ENCODE results near the gene PEAK1. TPM values are rescaled to one million over a fixed set of nuclear protein-coding genes. Genes with fewer than 3 reads are reported as not detected.

Gene PEAK1
- polyA plus RNA-seq, 1 experiment, result 52.1 TPM

DNA sequence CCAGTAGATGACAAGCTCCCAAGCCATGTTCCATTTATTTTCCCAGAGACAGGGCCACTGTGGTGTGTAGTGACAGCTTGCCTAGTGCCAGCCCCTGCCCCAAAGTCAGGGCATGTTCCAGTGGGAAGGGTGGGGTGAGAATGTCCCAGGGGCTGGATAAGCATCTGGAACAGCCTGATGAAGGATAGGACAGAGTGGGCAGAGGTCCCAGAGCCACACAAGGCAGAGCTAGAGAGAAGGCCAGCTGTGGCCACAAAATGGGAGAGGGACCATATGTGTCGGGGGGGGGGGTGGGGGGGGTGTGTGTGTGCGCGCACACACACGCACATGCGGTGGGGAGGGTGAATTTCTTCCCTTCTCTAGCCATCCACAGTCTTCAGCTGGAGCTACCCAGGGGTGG lies 322.0 kb downstream of the PEAK1 start:
- no peaks in the 10 kb centered on the region for H3K27me3 ChIP-seq (ENCODE audit: control insufficient read depth, insufficient read depth, low read length)
- no peak overlapping the region for H3K4me3 ChIP-seq (ENCODE audit: low read depth, low read length)
- no peak overlapping the region for H3K27ac ChIP-seq (ENCODE audit: low read depth, low read length)
- CTCF ChIA-PET, result interaction anchor here (1.0 to 1.2 kb wide), 2 partner anchors 63 to 446 kb away, joined by 3 to 5 read pairs; no protein-coding TSS in a partner anchor
- POLR2A ChIA-PET, result no interaction called here
- no peaks in the 10 kb centered on the region for H3K9me3 ChIP-seq (ENCODE audit: control insufficient read depth, insufficient read depth, low read length)
- DNase-seq (ENCODE audit: low read depth, low spot score), result no peak
- TF ChIP-seq, protein P1, sequence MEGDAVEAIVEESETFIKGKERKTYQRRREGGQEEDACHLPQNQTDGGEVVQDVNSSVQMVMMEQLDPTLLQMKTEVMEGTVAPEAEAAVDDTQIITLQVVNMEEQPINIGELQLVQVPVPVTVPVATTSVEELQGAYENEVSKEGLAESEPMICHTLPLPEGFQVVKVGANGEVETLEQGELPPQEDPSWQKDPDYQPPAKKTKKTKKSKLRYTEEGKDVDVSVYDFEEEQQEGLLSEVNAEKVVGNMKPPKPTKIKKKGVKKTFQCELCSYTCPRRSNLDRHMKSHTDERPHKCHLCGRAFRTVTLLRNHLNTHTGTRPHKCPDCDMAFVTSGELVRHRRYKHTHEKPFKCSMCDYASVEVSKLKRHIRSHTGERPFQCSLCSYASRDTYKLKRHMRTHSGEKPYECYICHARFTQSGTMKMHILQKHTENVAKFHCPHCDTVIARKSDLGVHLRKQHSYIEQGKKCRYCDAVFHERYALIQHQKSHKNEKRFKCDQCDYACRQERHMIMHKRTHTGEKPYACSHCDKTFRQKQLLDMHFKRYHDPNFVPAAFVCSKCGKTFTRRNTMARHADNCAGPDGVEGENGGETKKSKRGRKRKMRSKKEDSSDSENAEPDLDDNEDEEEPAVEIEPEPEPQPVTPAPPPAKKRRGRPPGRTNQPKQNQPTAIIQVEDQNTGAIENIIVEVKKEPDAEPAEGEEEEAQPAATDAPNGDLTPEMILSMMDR (IDR thresholded peaks at IDR 0.05; ENCODE audit: low read depth, low read length), result no peak

GRCh38 chr15:77097248-77097721 lies 322.6 kb downstream of the PEAK1 start:
- H3K9me3 ChIP-seq (ENCODE audit: control insufficient read depth, insufficient read depth, low read length), result no peaks in the 10 kb centered on the region
- H3K27ac ChIP-seq (ENCODE audit: low read depth, low read length), result no peak overlapping the region
- TF ChIP-seq, protein P1 (IDR thresholded peaks at IDR 0.05; ENCODE audit: low read depth, low read length), result no peak
- ChIA-PET CTCF (interaction anchor here (1.0 to 1.2 kb wide), 2 partner anchors 63 to 446 kb away, joined by 3 to 5 read pairs; no protein-coding TSS in a partner anchor), POLR2A (no interaction called here)
- H3K4me3 ChIP-seq (ENCODE audit: low read depth, low read length), result no peak overlapping the region
- H3K27me3 ChIP-seq (ENCODE audit: control insufficient read depth, insufficient read depth, low read length), result no peaks in the 10 kb centered on the region
- DNase-seq (ENCODE audit: low read depth, low spot score), result no peak

- Histone ChIP-seq H3K27ac (ENCODE audit: low read depth, low read length) (no peak overlapping the region), H3K9me3 (ENCODE audit: control insufficient read depth, insufficient read depth, low read length) (no peaks in the 10 kb centered on the region), H3K4me3 (ENCODE audit: low read depth, low read length) (no peak overlapping the region), H3K27me3 (ENCODE audit: control insufficient read depth, insufficient read depth, low read length) (no peaks in the 10 kb centered on the region)
- DNase-seq (ENCODE audit: low read depth, low spot score), result no peak
- ChIA-PET CTCF (interaction anchor here (1.8 kb wide), 1 partner anchor 10 kb away, joined by 5 read pairs; no protein-coding TSS in a partner anchor), POLR2A (no interaction called here)
- TF ChIP-seq, protein P1 (IDR thresholded peaks at IDR 0.05; ENCODE audit: low read depth, low read length), result no peak
These were observed 323.4 kb downstream of the PEAK1 start for GRCh38 chr15:77096541-77096940.

- Histone ChIP-seq H3K27me3 (ENCODE audit: control insufficient read depth, insufficient read depth, low read length) (no peaks in the 10 kb centered on the region), H3K4me3 (ENCODE audit: low read depth, low read length) (no peak overlapping the region), H3K27ac (ENCODE audit: low read depth, low read length) (no peak overlapping the region), H3K9me3 (ENCODE audit: control insufficient read depth, insufficient read depth, low read length) (no peaks in the 10 kb centered on the region)
- ChIA-PET POLR2A (no interaction called here), CTCF (interaction anchor here (1.8 kb wide), 1 partner anchor 11 kb away, joined by 5 read pairs; no protein-coding TSS in a partner anchor)
- DNase-seq (ENCODE audit: low read depth, low spot score), result no peak
- TF ChIP-seq, protein P1 (IDR thresholded peaks at IDR 0.05; ENCODE audit: low read depth, low read length), result no peak
These were observed 323.8 kb downstream of the PEAK1 start for GRCh38 chr15:77096138-77096537.

DNA sequence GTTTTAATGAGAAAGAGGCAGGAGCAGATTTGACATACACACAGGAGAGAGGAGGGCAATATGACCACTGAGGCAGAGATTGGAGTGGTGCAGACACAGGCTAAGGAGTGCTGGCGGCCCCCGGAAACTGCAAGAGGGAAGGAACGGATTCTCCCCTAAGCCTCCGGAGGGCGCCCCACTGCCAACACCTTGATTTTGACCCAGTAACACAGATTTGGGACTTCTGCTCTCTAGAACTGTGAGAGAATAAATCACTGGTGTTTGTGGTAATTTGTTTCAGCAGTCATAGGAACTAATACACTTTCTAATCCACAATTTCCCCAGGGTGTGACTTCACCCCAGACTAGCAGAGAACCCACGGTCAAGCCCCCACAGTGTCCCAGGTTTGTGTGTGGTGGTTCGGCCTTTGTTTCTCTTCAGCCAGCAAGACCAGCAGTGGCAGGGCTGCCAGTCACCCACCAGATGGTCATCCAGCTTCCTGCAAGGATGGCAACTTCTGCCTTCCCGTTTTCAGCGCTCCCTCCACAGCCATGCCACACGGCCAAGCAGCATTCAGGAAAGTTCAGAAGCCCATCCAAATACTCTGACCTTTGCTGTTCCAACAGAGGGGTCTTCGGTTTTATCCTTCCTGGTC lies 325.4 kb downstream of the PEAK1 start:
- no peak overlapping the region for H3K27ac ChIP-seq (ENCODE audit: low read depth, low read length)

More for the DNA sequence above, 325.4 kb downstream of the PEAK1 start:
- ChIA-PET POLR2A (no interaction called here), CTCF (no interaction called here)
- Histone ChIP-seq H3K9me3 (ENCODE audit: control insufficient read depth, insufficient read depth, low read length) (no peaks in the 10 kb centered on the region), H3K4me3 (ENCODE audit: low read depth, low read length) (no peak overlapping the region), H3K27me3 (ENCODE audit: control insufficient read depth, insufficient read depth, low read length) (peaks cover 3% of the 10 kb centered on the region)
- TF ChIP-seq, protein P1 (IDR thresholded peaks at IDR 0.05; ENCODE audit: low read depth, low read length), result 0 out of 2 replicates have a peak, but pooled peaks have one; percentile 8
- DNase-seq (ENCODE audit: low read depth, low spot score), result no peak

Measured in AG04450 (cell line).